GM12891 (cell line): Measurements from ENCODE around the gene NOL9.

Experiments
- DNase-seq: peaks from one replicate; pipeline ENCODE4 v3.0.0; 2011; ENCODE audit warnings: low spot score; ENCODE audit not compliant: insufficient read length
- FAIRE-seq: peaks from 2 replicates; lab custom pipeline; 2011; peaks lifted over from hg19 to GRCh38; lab: Jason Lieb, UNC
- PAX5 ChIP-seq: IDR thresholded peaks from 2 replicates; pipeline ENCODE4 v1.6.1; 2011; ENCODE audit warnings: low read length, moderate library complexity, mild to moderate bottlenecking; ENCODE audit not compliant: insufficient read depth, severe bottlenecking
- POLR2A ChIP-seq: IDR thresholded peaks from 2 replicates; pipeline ENCODE4 v1.6.1; 2011; ENCODE audit warnings: low read depth, low read length, control low read depth
- POLR2AphosphoS5 ChIP-seq: IDR thresholded peaks from 2 replicates; pipeline ENCODE4 v1.6.1; 2011; ENCODE audit warnings: low read depth, low read length, control low read depth
- POU2F2 ChIP-seq: IDR thresholded peaks from 2 replicates; pipeline ENCODE4 v1.6.1; 2011; ENCODE audit warnings: low read depth, mild to moderate bottlenecking, control low read depth, low read length, moderate library complexity
- SPI1 ChIP-seq: IDR thresholded peaks from 2 replicates; pipeline ENCODE4 v1.6.1; 2011; ENCODE audit warnings: low read depth, low read length, control low read depth
- TAF1 ChIP-seq: IDR thresholded peaks from 2 replicates; pipeline ENCODE4 v1.6.1; 2011; ENCODE audit warnings: low read depth, low read length, control low read depth

Gene NOL9

GRCh38 chr1:6584126-6585080, 30.1 kb upstream of the NOL9 start:
- no peak for DNase-seq
- TF ChIP-seq SPI1 (no peak), POLR2A (no peak), POLR2AphosphoS5 (no peak), POU2F2 (no peak), PAX5 (no peak), TAF1 (no peak)
- FAIRE-seq, result no peak

GRCh38 chr1:6582370-6582769, 28.1 kb upstream of the NOL9 start:
- DNase-seq, result no peak
- no peak for FAIRE-seq
- TF ChIP-seq TAF1 (no peak), POU2F2 (no peak), POLR2A (0 out of 2 replicates have a peak, but pooled peaks have one; percentile 12), POLR2AphosphoS5 (no peak), PAX5 (no peak), SPI1 (peak; percentile 41)

- FAIRE-seq (peak; percentile 78), DNase-seq (no peak)
- TF ChIP-seq POU2F2 (no peak), SPI1 (peak; percentile 20; the same call in 1 of the 2 replicates), POLR2A (0 out of 2 replicates have a peak, but pooled peaks have one; percentile 2)
These were observed 27.4 kb upstream of the NOL9 start for GRCh38 chr1:6581561-6582305.

GRCh38 chr1:6580593-6581409, 26.5 kb upstream of the NOL9 start:
- no peak for TF ChIP-seq POU2F2
- TF ChIP-seq POLR2A, result no peak
- no peak for TF ChIP-seq SPI1
- TF ChIP-seq PAX5, result no peak
- DNase-seq (no peak), FAIRE-seq (peak; percentile 66)

GRCh38 chr1:6580119-6580592, 25.8 kb upstream of the NOL9 start:
- DNase-seq (no peak), FAIRE-seq (no peak)
- TF ChIP-seq TAF1, result no peak; the same call in none of the 2 replicates
- no peak for TF ChIP-seq POLR2A
- TF ChIP-seq POLR2AphosphoS5, result no peak
- TF ChIP-seq PAX5, result no peak
- TF ChIP-seq POU2F2, result no peak
- TF ChIP-seq SPI1, result no peak

GRCh38 chr1:6579374-6580118, 25.2 kb upstream of the NOL9 start, which contains the start of gene ZBTB48:
Gene ZBTB48, plus strand, starts transcription at chr1:6579994. Its CDS starts 616 bp downstream, at chr1:6580610.
- peak; percentile 100 for DNase-seq
- FAIRE-seq, result peak; percentile 100
- TF ChIP-seq TAF1 (peak; percentile 62; the same call in 1 of the 2 replicates), POU2F2 (0 out of 2 replicates have a peak, but pooled peaks have one; percentile 29), PAX5 (no peak), POLR2AphosphoS5 (peak; percentile 93), SPI1 (no peak), POLR2A (peak; percentile 89)

- no peak for DNase-seq
- TF ChIP-seq POU2F2 (no peak), SPI1 (no peak), POLR2A (no peak), TAF1 (no peak), PAX5 (no peak)
- FAIRE-seq, result no peak
These were observed 24.5 kb upstream of the NOL9 start for GRCh38 chr1:6578624-6579373.

- FAIRE-seq (no peak), DNase-seq (no peak)
- no peak for TF ChIP-seq SPI1
- no peak for TF ChIP-seq POU2F2
- no peak for TF ChIP-seq POLR2A
- no peak for TF ChIP-seq POLR2AphosphoS5
- TF ChIP-seq PAX5, result no peak
- TF ChIP-seq TAF1, result no peak
These were observed 23.7 kb upstream of the NOL9 start for GRCh38 chr1:6577831-6578525.
